ENCODE data around the gene GNG2. TPM values are rescaled to one million over a fixed set of nuclear protein-coding genes. Genes with fewer than 3 reads are reported as not detected.

The GNG2 gene
- total RNA-seq, 4 donors from 2014 or later: 3.9 to 10.7 (median 7.3) TPM

DNA sequence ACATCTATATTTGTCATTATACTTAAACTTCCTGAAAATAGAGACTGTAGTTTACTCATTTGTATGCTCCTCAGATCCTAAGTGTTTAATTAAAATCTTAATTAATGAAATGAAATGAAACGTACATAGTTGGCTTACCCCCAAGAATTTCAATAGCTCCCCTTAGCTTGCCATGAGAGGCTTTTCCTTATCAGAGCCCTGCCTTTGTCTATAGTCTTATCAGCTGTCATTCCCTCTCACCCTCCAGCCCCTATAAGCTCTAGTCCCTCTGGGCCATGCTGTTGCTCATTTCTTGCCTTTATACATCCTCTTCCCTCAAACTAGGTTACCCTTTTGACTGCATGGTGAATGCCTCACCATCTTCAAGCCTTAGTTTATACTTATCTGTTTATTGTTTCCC lies 127.8 kb downstream of the GNG2 start:
- intact Hi-C loops (cut with DNase I): no loop called here
- no peak for DNase-seq

DNA sequence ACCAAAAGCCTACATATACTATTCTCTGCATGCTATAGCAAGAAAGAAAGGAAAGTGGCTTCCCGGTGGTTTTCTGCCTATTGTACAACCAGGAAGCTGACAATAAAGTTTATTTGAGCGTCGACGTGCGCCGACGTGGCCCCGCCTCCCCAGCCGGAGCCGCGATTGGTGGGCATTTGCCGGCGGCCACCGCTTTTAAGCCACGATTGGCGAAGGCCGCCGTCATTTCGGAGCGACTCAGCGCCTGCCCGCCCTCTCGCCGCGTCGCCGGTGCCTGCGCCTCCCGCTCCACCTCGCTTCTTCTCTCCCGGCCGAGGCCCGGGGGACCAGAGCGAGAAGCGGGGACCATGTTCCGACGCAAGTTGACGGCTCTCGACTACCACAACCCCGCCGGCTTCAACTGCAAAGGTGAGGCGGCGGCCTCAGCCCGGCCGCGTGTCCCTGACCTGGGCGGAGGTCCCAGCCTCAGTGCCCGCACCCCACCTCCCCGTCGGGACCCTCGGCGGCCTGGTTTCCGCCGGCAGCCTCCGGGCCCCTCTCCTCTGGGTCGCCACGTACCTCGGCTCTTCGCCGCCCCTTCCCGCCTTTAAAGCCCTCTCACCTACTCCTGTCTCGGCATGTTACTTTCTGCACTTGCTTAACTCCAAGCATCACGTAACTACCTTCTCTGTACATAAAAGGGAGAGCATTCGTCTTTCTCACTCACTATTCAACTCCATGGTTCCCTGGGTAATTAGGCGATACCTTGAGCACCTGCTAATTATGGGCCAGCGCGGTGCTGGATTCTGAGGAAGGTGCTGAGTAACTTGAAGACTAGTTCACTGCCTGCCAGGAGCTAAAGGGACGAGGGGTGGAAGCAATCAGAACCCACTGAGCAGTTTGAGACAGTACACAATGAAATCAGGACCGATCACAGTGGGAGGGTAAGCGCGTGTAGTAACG lies 129.2 kb downstream of the GNG2 start, which contains the start of gene RTRAF:
TSS of gene RTRAF (plus strand) at position 254 of the 942 bp plus-strand sequence. CDS start at position 348, 94 bp downstream.
- Histone ChIP-seq H3K4me3 (replicated peaks in 1 of 3) (peak within 1 kb of the TSS; percentile 56 to 100 (median 96)), H3K36me3 (peaks cover 0 to 14% of the 10 kb centered on the region in 2 donors), H3K9me3 (no peaks in the 10 kb centered on the region), H3K4me1 (peaks cover 4 to 14% of the 10 kb centered on the region in 2 donors), H3K27me3 (no peaks in the 10 kb centered on the region), H3K27ac (peak within 1 kb of the TSS; percentile 48 to 88 (median 71))
- peak; percentile 93 to 94 for DNase-seq
- intact Hi-C loops (cut with DNase I): loop anchor here (10.0 kb wide), 1 partner anchor 55 kb away; no protein-coding TSS in a partner anchor
- 1% methylated on average over 30 to 55 of the region's 72 CpGs for WGBS, 2 donors
- TF ChIP-seq, protein P1, sequence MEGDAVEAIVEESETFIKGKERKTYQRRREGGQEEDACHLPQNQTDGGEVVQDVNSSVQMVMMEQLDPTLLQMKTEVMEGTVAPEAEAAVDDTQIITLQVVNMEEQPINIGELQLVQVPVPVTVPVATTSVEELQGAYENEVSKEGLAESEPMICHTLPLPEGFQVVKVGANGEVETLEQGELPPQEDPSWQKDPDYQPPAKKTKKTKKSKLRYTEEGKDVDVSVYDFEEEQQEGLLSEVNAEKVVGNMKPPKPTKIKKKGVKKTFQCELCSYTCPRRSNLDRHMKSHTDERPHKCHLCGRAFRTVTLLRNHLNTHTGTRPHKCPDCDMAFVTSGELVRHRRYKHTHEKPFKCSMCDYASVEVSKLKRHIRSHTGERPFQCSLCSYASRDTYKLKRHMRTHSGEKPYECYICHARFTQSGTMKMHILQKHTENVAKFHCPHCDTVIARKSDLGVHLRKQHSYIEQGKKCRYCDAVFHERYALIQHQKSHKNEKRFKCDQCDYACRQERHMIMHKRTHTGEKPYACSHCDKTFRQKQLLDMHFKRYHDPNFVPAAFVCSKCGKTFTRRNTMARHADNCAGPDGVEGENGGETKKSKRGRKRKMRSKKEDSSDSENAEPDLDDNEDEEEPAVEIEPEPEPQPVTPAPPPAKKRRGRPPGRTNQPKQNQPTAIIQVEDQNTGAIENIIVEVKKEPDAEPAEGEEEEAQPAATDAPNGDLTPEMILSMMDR (IDR thresholded peaks at IDR 0.05): no peak
- TF ChIP-seq POLR2A (IDR thresholded peaks at IDR 0.05): peak in 1 of 2 donors; percentile 90

More for the DNA sequence above, 127.8 kb downstream of the GNG2 start:
- Histone ChIP-seq H3K36me3 (peaks cover 0 to 9% of the 10 kb centered on the region in 2 donors), H3K9me3 (no peaks in the 10 kb centered on the region), H3K27me3 (no peaks in the 10 kb centered on the region), H3K4me3 (replicated peaks in 1 of 3) (no peak overlapping the region), H3K27ac (no peak overlapping the region), H3K4me1 (peaks cover 4 to 14% of the 10 kb centered on the region in 2 donors)
- WGBS, 2 donors: 67 to 76% methylated on average over 1 of the region's 1 CpG
- no peak for TF ChIP-seq POLR2A (IDR thresholded peaks at IDR 0.05)
- TF ChIP-seq, protein P1 (IDR thresholded peaks at IDR 0.05): no peak

DNA sequence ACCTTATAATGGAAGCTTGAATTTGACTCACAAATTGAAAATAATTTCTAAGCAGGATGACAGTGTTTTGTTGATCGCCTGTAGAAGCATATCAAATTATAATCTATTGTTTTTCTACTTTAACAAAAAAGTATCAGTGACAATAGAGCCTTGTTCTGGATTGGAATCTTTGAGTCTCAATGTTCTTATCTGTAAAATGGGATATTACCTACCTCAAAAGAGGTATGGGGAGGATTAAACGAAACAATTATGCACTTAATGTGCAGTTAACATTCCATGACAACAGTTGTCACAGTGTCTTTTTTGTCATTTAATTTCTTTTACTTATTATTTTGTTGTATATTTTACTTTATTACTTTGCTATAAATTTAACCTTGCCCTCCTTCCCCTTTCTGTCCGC lies 130.1 kb downstream of the GNG2 start:
- Histone ChIP-seq H3K36me3 (peaks cover 0 to 23% of the 10 kb centered on the region in 2 donors), H3K4me3 (replicated peaks in 1 of 3) (no peak overlapping the region), H3K9me3 (no peaks in the 10 kb centered on the region), H3K4me1 (peaks cover 4 to 14% of the 10 kb centered on the region in 2 donors), H3K27ac (no peak overlapping the region), H3K27me3 (no peaks in the 10 kb centered on the region)
- TF ChIP-seq POLR2A (IDR thresholded peaks at IDR 0.05): no peak
- TF ChIP-seq, protein P1 (IDR thresholded peaks at IDR 0.05): no peak
- no peak for DNase-seq
- intact Hi-C loops (cut with DNase I): loop anchor here (10.0 kb wide), 1 partner anchor 54 kb away; no protein-coding TSS in a partner anchor
- WGBS, 2 donors: 73 to 76% methylated on average over 3 of the region's 3 CpGs

DNA sequence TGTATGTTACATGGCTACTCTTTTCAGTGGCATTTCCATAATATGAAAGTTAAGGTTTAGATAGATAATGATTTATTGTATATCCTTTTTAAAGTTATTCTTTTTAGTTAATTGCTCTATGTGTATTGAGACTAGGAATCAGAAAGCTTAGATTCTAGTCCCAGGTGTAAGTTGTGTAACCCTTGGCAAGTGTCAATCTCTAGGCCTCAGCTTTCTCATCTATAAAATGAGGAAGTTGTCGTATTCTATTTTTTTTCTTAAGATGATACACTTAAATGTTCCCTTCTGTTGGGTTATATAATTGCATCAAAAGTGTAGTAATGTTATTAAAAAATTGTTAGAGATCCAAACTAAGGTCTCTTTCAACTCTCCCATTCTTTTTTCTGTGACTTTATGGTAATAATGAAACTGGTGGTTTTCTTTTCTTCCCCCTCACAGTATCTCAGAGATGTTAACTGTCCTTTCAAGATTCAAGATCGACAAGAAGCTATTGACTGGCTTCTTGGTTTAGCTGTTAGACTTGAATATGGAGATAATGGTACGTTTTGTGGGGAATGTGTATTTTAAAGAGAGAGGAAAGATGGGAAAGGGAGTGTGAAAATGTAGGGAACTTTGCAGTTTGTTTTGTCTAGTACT lies 133.0 kb downstream of the GNG2 start:
- H3K27ac ChIP-seq: no peak overlapping the region
- 81 to 85% methylated on average over 3 of the region's 3 CpGs for WGBS, 2 donors
- DNase-seq: no peak
- no peaks in the 10 kb centered on the region for H3K9me3 ChIP-seq
- intact Hi-C loops (cut with DNase I): loop anchor here (10.0 kb wide), 1 partner anchor 51 kb away; no protein-coding TSS in a partner anchor
- H3K4me3 ChIP-seq (replicated peaks in 1 of 3): no peak overlapping the region
- no peak for TF ChIP-seq POLR2A (IDR thresholded peaks at IDR 0.05)
- TF ChIP-seq, protein P1 (IDR thresholded peaks at IDR 0.05): no peak
- H3K36me3 ChIP-seq: peaks cover 0 to 25% of the 10 kb centered on the region in 2 donors
- H3K4me1 ChIP-seq: peaks cover 4 to 14% of the 10 kb centered on the region in 2 donors
- no peaks in the 10 kb centered on the region for H3K27me3 ChIP-seq

Data from thyroid gland (tissue), 4 donors.